Heart right ventricle (tissue), 16 donors: ENCODE data around the gene NIPAL1. TPM values are rescaled to one million over a fixed set of nuclear protein-coding genes. Genes with fewer than 3 reads are reported as not detected.
"Not testable (repeated sequence)": the region's sequence is repeated elsewhere in the genome, so short reads cannot be mapped to it uniquely, and the experiment has no call there.

Experiments used
- ATAC-seq, 8 donors: fragments of 200-7000 bp; cut with Tn5 transposase; one replicate each; pipeline ENCODE4 v1.9.1; 2020; ENCODE audit warnings: mild to moderate bottlenecking in 8 of 8, moderate library complexity in 8 of 8, moderate number of reproducible peaks in 1 of 8
- DNase-seq, 2 donors: peaks; one replicate each; pipeline ENCODE4 v3.0.0-alpha.2; 2020
- H3K27ac ChIP-seq, 10 donors: fragments of 200-600 bp; sonication (generic) in 2 of 10; one replicate each; pipeline versions ENCODE4 v1.5.0 to v1.8.0; 2020 to 2022; ENCODE audit warnings: mild to moderate bottlenecking in 3 of 10
- H3K27me3 ChIP-seq, 7 donors: fragments of 200-600 bp; one replicate each; pipeline ENCODE4 v1.8.0; 2021 to 2022; ENCODE audit warnings: mild to moderate bottlenecking in 2 of 7
- H3K36me3 ChIP-seq, 9 donors: fragments of 200-600 bp; sonication (generic) in 1 of 9; one replicate each; pipeline versions ENCODE4 v1.5.0 to v1.8.0; 2020 to 2022; ENCODE audit warnings: mild to moderate bottlenecking in 2 of 9
- H3K4me1 ChIP-seq, 9 donors: fragments of 200-600 bp; sonication (generic) in 1 of 9; one replicate each; pipeline versions ENCODE4 v1.5.0 to v1.8.0; 2020 to 2022; ENCODE audit warnings: mild to moderate bottlenecking in 4 of 9
- H3K4me3 ChIP-seq, 10 donors: fragments of 200-600 bp; sonication (generic) in 2 of 10; one replicate each; pipeline versions ENCODE4 v1.5.0 to v1.8.0; 2020 to 2022; ENCODE audit warnings: mild to moderate bottlenecking in 7 of 10, moderate library complexity in 2 of 10
- H3K9me3 ChIP-seq, 11 donors: fragments of 200-600 bp in 10 of 11; sonication (generic) in 2 of 11; one replicate each; pipeline versions ENCODE4 v1.5.0 to v1.8.0; 2013 to 2022; ENCODE audit warnings: mild to moderate bottlenecking in 2 of 11, control low read depth in 1 of 11, moderate library complexity in 1 of 11
- CTCF ChIP-seq, 9 donors: fragments of 200-600 bp; sonication (generic) in 2 of 9; IDR thresholded peaks; one replicate each; pipeline versions ENCODE4 v1.5.0 to v1.8.0; 2021 to 2022; ENCODE audit warnings: antibody characterized with exemption in 9 of 9, mild to moderate bottlenecking in 5 of 9, moderate library complexity in 1 of 9
- WGBS, 2 donors: extraction: QIAGEN DNeasy Blood & Tissue Kit; methylation state at CpG; one replicate each; pipeline ENCODE4 v1.1.7; 2013; ENCODE audit warnings: inconsistent platforms in 1 of 2; 5-methylcytosine and 5-hydroxymethylcytosine counted together
- intact Hi-C, 10 donors: fragments of 100-400 bp; cut with DNase I; formaldehyde crosslinking; loops; one replicate each; pipeline versions ENCODE4 v1.11.1 to v1.14.2; 2022
- polyA plus RNA-seq, 2 donors: library from polyadenylated mRNA; stranded (reverse); fragments of 200-250 nt; gene quantifications; one replicate each; pipeline ENCODE4 v1.2.3, GENCODE V29; 2013
- total RNA-seq, 10 donors: library from RNA; stranded (reverse); fragmentation: NEBNext Ultra II Directional in 3 of 10; extraction: Animal tissue kit (Norgen Biotek cat#: 25700) in 3 of 10; gene quantifications; one replicate each; pipeline versions ENCODE4 v1.2.1 to v1.2.4, GENCODE V29; 2021 to 2023
- donor health status: Arrhythmogenic right ventricular cardiomyopathy.
- donor health status: ischemic (EF 13 %, LVEDD 7.1; RV severe dilation, severe dysfunction).
- donor health status: healthy with polysubstance abuse.
- donor health status: DM: no; HTN: yes; CAD: no.
- donor health status: DM: no; HTN: no; CAD: no.
- donor health status: ischemic (EF 25% LVEDD 6.9; RV normal size, moderate dysfunction).
- donor health status: ischemic (EF 25% LVEDD 5.7; RV mildly dilated, moderate dysfunction).
- donor health status: healthy.
- donor health status: DM: yes; HTN: yes; CAD: no.
- donor health status: Ischemic cardiomyopathy.
- donor health status: ischemic (EF 35%, LVEDD 5.7; RV mildly dilated, moderate dysfunction).
- donor health status: nonischemic (EF 11% LVEDD 7.7; RV severe dilation, severe dysfunction).
- donor health status: DM: yes; HTN: yes; CAD: no.
- donor health status: PGD.
- donor health status: ischemic (EF 29% LVEDD 5.4; RV normal size, mild dysfunction).
- donor health status: nonischemic (EF 23%, LVEDD 6.1; RV moderate dilation, normal function).

Gene NIPAL1
- total and polyA plus RNA-seq, 12 donors = 0.04 to 1.4 (median 0.45) TPM

DNA sequence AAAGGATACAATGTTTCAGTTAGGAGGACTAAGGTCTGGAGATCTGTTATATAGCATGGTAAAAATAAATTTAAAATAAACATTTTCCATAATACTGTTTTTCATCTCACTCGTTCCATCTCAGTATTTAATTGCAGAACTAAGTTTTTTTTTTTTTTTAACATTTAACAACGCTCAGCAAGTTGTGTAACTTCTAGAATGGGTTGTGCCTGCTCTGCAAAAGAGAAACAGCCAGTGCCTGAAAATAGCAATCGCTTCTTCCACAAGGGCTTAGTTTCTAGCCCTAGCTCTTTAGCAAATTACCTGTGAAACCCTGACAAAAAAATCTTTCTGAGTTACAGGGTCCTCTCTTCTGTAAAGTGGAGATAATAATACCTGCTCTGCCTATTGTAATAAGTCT lies 42.0 kb upstream of the NIPAL1 start:
- ATAC-seq (no peak), DNase-seq (no peak)
- Histone ChIP-seq H3K27me3 (no peaks in the 10 kb centered on the region), H3K9me3 (no peaks in the 10 kb centered on the region), H3K4me3 (no peak overlapping the region), H3K4me1 (no peaks in the 10 kb centered on the region), H3K27ac (no peak overlapping the region), H3K36me3 (no peaks in the 10 kb centered on the region)
- intact Hi-C loops = no loop called here
- TF ChIP-seq CTCF (IDR thresholded peaks at IDR 0.05) = no peak
- 77 to 85% methylated on average over 3 of the region's 3 CpGs for WGBS, 2 donors

- H3K4me3 ChIP-seq = no peak overlapping the region
- intact Hi-C loops = no loop called here
- TF ChIP-seq CTCF (IDR thresholded peaks at IDR 0.05) = no peak
Observed at GRCh38 chr4:47990145-47990544, 26.4 kb upstream of the NIPAL1 start.

GRCh38 chr4:47992475-47992874 lies 24.1 kb upstream of the NIPAL1 start:
- intact Hi-C loops, ATAC-seq, H3K4me3 ChIP-seq, H3K4me1 ChIP-seq, DNase-seq, H3K36me3 ChIP-seq, H3K27ac ChIP-seq, H3K27me3 ChIP-seq: not testable (repeated sequence)
- 91 to 98% methylated on average over 1 of the region's 1 CpG for WGBS, 2 donors
- peaks cover 0 to 45% (median 15%) of the 10 kb centered on the region in 11 donors for H3K9me3 ChIP-seq

More at GRCh38 chr4:47990145-47990544, 26.4 kb upstream of the NIPAL1 start:
- no peak for ATAC-seq
- WGBS, 2 donors = 88 to 93% methylated on average over 5 of the region's 5 CpGs
- Histone ChIP-seq H3K36me3 (no peaks in the 10 kb centered on the region), H3K9me3 (peaks cover 0 to 45% (median 15%) of the 10 kb centered on the region in 11 donors), H3K4me1 (no peaks in the 10 kb centered on the region), H3K27me3 (no peaks in the 10 kb centered on the region), H3K27ac (no peak overlapping the region)
- no peak for DNase-seq

- H3K4me1 ChIP-seq = no peaks in the 10 kb centered on the region
- WGBS, 2 donors = 76 to 77% methylated on average over 1 of the region's 1 CpG
- H3K27me3 ChIP-seq = no peaks in the 10 kb centered on the region
- intact Hi-C loops = no loop called here
- peaks cover 0 to 36% (median 6%) of the 10 kb centered on the region in 11 donors for H3K9me3 ChIP-seq
- TF ChIP-seq CTCF (IDR thresholded peaks at IDR 0.05) = no peak
- H3K4me3 ChIP-seq = no peak overlapping the region
- H3K27ac ChIP-seq = no peak overlapping the region
- ATAC-seq = no peak
- no peaks in the 10 kb centered on the region for H3K36me3 ChIP-seq
- no peak for DNase-seq
Observed at GRCh38 chr4:47996021-47996420, 20.6 kb upstream of the NIPAL1 start.

DNA sequence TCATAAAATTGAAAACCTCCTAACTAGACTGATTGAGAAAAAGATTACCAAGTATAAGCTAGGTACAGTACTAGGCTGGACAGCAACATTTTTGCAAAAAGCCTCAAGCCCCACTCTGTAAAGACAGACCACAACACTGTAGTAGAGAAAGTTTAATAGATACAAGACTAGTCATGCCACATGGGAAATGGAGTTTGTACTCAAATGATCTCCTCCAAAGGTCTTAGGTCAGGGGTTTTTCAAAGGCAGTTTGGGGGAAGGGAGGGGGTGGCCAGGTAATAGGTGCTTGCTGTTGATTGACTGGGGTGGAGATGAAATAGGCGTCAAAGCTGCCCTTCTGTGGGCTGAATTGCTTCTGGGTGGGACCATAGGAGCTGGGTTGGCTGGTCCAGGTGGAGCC lies 14.3 kb upstream of the NIPAL1 start:
- no peaks in the 10 kb centered on the region for H3K36me3 ChIP-seq
- H3K27me3 ChIP-seq = no peaks in the 10 kb centered on the region
- H3K4me1 ChIP-seq = no peaks in the 10 kb centered on the region
- ATAC-seq (no peak), DNase-seq (no peak)
- intact Hi-C loops = loop anchor here in 8 of 10 donors (2.0 to 10.0 kb wide), 4 partner anchors 57 to 85 kb away; no protein-coding TSS in a partner anchor
- H3K9me3 ChIP-seq = peaks cover 0 to 48% (median 8%) of the 10 kb centered on the region in 11 donors
- H3K4me3 ChIP-seq = no peak overlapping the region
- no peak for TF ChIP-seq CTCF (IDR thresholded peaks at IDR 0.05)
- 83 to 85% methylated on average over 1 of the region's 1 CpG for WGBS, 2 donors
- H3K27ac ChIP-seq = no peak overlapping the region
